Smooth muscle cell (in vitro differentiated cells): ENCODE results near the gene FKBP7. TPM values are rescaled to one million over a fixed set of nuclear protein-coding genes. Genes with fewer than 3 reads are reported as not detected.
A peak's percentile ranks its signal among the peaks of the same experiment; 100 is the strongest.

Source experiments
- DNase-seq: peaks from one replicate; lab custom pipeline; 2025; ENCODE audit not compliant: unreplicated experiment; lab: John Stamatoyannopoulos, UW
- H2AFZ ChIP-seq: fragments of 200-600 bp; sonication (generic); 2 replicates; pipeline ENCODE4 v1.6.0; 2016; ENCODE audit warnings: antibody characterized with exemption, low read depth, mild to moderate bottlenecking
- H3F3A ChIP-seq: fragments of 200-600 bp; sonication (generic); 2 replicates; pipeline ENCODE4 v1.6.0; 2017; ENCODE audit warnings: antibody characterized with exemption, low read depth
- H3K27ac ChIP-seq: fragments of 200-600 bp; sonication (generic); 2 replicates; pipeline ENCODE4 v1.5.1; 2016; ENCODE audit warnings: low read depth, mild to moderate bottlenecking
- H3K27me3 ChIP-seq: fragments of 200-600 bp; sonication (generic); 2 replicates; pipeline ENCODE4 v1.6.1; 2016; ENCODE audit warnings: low read depth, mild to moderate bottlenecking
- H3K36me3 ChIP-seq: fragments of 200-600 bp; sonication (generic); 2 replicates; pipeline ENCODE4 v1.5.1; 2016; ENCODE audit warnings: low read depth
- H3K4me1 ChIP-seq: fragments of 200-600 bp; sonication (generic); 2 replicates; pipeline ENCODE4 v1.5.1; 2016; ENCODE audit warnings: low read depth
- H3K4me2 ChIP-seq: fragments of 200-600 bp; sonication (generic); 2 replicates; pipeline ENCODE4 v1.6.0; 2016; ENCODE audit warnings: mild to moderate bottlenecking
- H3K4me3 ChIP-seq: fragments of 200-600 bp; sonication (generic); 2 replicates; pipeline ENCODE4 v1.5.1; 2016; ENCODE audit warnings: mild to moderate bottlenecking
- H3K79me2 ChIP-seq: fragments of 200-600 bp; sonication (generic); 2 replicates; pipeline ENCODE4 v1.6.0; 2016; ENCODE audit warnings: low read depth, mild to moderate bottlenecking
- H3K9ac ChIP-seq: fragments of 200-600 bp; sonication (generic); 2 replicates; pipeline ENCODE4 v1.6.0; 2016; ENCODE audit warnings: low read depth
- H3K9me3 ChIP-seq: fragments of 200-600 bp; sonication (generic); replicated peaks from 2 replicates; pipeline ENCODE4 v1.5.1; 2016; ENCODE audit warnings: low read depth
- H4K20me1 ChIP-seq: fragments of 200-600 bp; sonication (generic); 2 replicates; pipeline ENCODE4 v1.6.0; 2016; ENCODE audit warnings: low read depth
- CTCF ChIP-seq: fragments of 200-600 bp; sonication (generic); IDR thresholded peaks from 2 replicates; pipeline ENCODE4 v1.5.1; 2017; ENCODE audit warnings: borderline replicate concordance, mild to moderate bottlenecking, antibody characterized with exemption; ENCODE audit not compliant: insufficient read depth, poor library complexity, severe bottlenecking
- WGBS: methylation state at CpG from one replicate; pipeline ENCODE4 v1.1.7; 2016; ENCODE audit warnings: low lambda C conversion rate; 5-methylcytosine and 5-hydroxymethylcytosine counted together
- polyA plus RNA-seq: library from polyadenylated mRNA; unstranded; fragments of >200 nt; fragmentation: Nextera tagmentation; extraction: Ambion mirVana; gene quantifications from 2 replicates; pipeline ENCODE4 v1.2.1, GENCODE V29; 2016
- total RNA-seq: library from RNA; depleted of rRNA; stranded (reverse); fragments of >200 nt; gene quantifications from 2 replicates; pipeline ENCODE4 v1.2.3, GENCODE V29; 2014

FKBP7 gene
- total and polyA plus RNA-seq, 2 experiments from 2014 or later, result 125 to 213 TPM

- Histone ChIP-seq H3K4me2 (no peak overlapping the region), H2AFZ (no peak overlapping the region), H3F3A (no peaks in the 10 kb centered on the region), H3K9ac (no peak overlapping the region), H3K36me3 (no peaks in the 10 kb centered on the region), H3K9me3 (no peaks in the 10 kb centered on the region), H4K20me1 (no peaks in the 10 kb centered on the region), H3K27ac (no peak overlapping the region), H3K4me1 (no peaks in the 10 kb centered on the region), H3K79me2 (peaks cover 14% of the 10 kb centered on the region), H3K4me3 (no peak overlapping the region), H3K27me3 (no peaks in the 10 kb centered on the region)
- no peak for DNase-seq
- TF ChIP-seq CTCF, result no peak
- 96% methylated on average over 3 of the region's 3 CpGs for WGBS
Observed at GRCh38 chr2:178417916-178418315, 60.5 kb downstream of the FKBP7 start.

- Histone ChIP-seq H4K20me1 (no peaks in the 10 kb centered on the region), H2AFZ (no peak overlapping the region), H3K79me2 (peaks cover 14% of the 10 kb centered on the region)
Observed at GRCh38 chr2:178415979-178416378, 62.4 kb downstream of the FKBP7 start.

DNA sequence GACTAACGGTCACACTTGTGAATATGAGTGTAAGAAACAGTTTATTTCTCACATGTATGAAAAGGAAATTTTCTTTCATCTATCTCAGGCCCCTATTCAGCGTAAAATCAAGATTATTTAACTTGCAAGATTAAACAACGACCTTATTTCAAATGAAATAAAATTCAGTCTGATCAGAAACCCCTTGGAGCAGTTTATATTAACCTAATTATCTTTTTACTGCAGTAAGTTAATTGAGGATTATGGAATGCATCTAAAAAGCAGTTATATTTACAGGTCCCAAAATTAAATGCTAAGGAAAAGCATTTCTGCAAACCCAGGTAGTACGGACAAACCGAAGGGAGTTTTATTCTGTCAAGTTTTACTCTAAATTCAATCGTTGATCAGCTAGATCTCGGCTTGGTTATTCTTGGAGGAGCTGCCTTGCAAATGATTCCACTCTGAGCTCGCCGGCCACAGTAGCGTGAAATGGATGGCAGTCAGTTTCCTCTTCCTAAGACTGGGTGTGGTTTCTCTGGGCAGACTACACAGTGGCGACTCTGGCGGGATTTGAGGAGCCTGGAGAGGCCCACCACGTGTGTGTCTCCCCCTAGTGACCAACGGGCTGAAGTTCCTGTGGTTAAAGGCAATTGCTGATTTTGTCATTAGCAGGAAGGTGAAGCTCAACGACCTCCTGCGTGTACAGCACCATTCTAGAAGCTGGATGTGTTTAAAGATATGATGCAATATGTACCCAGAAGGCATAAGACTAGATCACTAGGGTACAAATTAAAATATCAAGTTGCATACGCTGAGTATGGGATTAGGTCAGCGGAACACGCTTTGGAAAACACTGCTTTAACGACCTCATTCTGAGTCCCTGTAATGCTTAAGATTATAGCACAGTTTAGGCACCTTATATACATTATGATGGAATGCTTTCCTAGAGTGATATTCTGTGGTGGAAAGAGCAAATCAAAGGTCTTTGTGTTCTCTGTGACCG is 63.8 kb downstream of the FKBP7 start:
- Histone ChIP-seq H3K4me3 (peak overlapping the region; percentile 83), H3K9me3 (no peaks in the 10 kb centered on the region), H3K27me3 (no peaks in the 10 kb centered on the region), H3K27ac (peak overlapping the region; percentile 91), H3K79me2 (peaks cover 14% of the 10 kb centered on the region), H3K9ac (peak overlapping the region; percentile 92), H3K36me3 (no peaks in the 10 kb centered on the region), H4K20me1 (no peaks in the 10 kb centered on the region), H3F3A (no peaks in the 10 kb centered on the region), H3K4me2 (peak overlapping the region; percentile 88), H2AFZ (peak overlapping the region; percentile 93), H3K4me1 (no peaks in the 10 kb centered on the region)
- TF ChIP-seq CTCF, result peak; percentile 87
- peak; percentile 47 for DNase-seq
- 17% methylated on average over 21 of the region's 21 CpGs for WGBS

More at GRCh38 chr2:178415979-178416378, 62.4 kb downstream of the FKBP7 start:
- no peaks in the 10 kb centered on the region for H3K36me3 ChIP-seq
- no peak overlapping the region for H3K27ac ChIP-seq
- no peak for DNase-seq
- H3K9ac ChIP-seq, result no peak overlapping the region
- H3K4me1 ChIP-seq, result no peaks in the 10 kb centered on the region
- H3K27me3 ChIP-seq, result no peaks in the 10 kb centered on the region
- no peaks in the 10 kb centered on the region for H3F3A ChIP-seq
- no peaks in the 10 kb centered on the region for H3K9me3 ChIP-seq
- no peak overlapping the region for H3K4me2 ChIP-seq
- no peak for TF ChIP-seq CTCF
- H3K4me3 ChIP-seq, result no peak overlapping the region

Other genes with a start within 250 kb of the FKBP7 start
- gene PRKRA, start 27.4 kb downstream of the FKBP7 start, total RNA-seq, result 57.5 and 65.0 TPM in 2 replicates
- gene PRKRA, start 27.4 kb downstream of the FKBP7 start, polyA plus RNA-seq, result 45.0 and 48.8 TPM in 2 replicates
- gene PJVK, start 27.2 kb downstream of the FKBP7 start, total RNA-seq, result 1.7 and 3.3 TPM in 2 replicates
- 1.9 and 2.7 TPM in 2 replicates for gene PJVK, start 27.2 kb downstream of the FKBP7 start, polyA plus RNA-seq
- gene PLEKHA3, start 1.9 kb upstream of the FKBP7 start, total RNA-seq, result 9.9 and 26.4 TPM in 2 replicates
- 37.9 and 38.2 TPM in 2 replicates for gene PLEKHA3, start 1.9 kb upstream of the FKBP7 start, polyA plus RNA-seq